Upper lobe of left lung (tissue), 4 donors: Measurements from ENCODE around the gene MRM3.

ENCODE experiments used
- EP300 ChIP-seq, 4 donors: sonication (generic); formaldehyde crosslinking; IDR thresholded peaks; one replicate each; pipeline ENCODE4 v1.5.1; 2017; ENCODE audit warnings: antibody characterized with exemption in 4 of 4, control low read depth in 2 of 4
- TF ChIP-seq, protein P1 (sequence below), 6 experiments: fragments of 450-650 bp in 4 of 6; fragments of 200-600 bp in 2 of 6; sonication (generic) in 2 of 6; IDR thresholded peaks; one replicate each; pipeline ENCODE4 v1.5.1; 2016 to 2019; ENCODE audit warnings: antibody characterized with exemption in 6 of 6

- TF ChIP-seq, protein P1, sequence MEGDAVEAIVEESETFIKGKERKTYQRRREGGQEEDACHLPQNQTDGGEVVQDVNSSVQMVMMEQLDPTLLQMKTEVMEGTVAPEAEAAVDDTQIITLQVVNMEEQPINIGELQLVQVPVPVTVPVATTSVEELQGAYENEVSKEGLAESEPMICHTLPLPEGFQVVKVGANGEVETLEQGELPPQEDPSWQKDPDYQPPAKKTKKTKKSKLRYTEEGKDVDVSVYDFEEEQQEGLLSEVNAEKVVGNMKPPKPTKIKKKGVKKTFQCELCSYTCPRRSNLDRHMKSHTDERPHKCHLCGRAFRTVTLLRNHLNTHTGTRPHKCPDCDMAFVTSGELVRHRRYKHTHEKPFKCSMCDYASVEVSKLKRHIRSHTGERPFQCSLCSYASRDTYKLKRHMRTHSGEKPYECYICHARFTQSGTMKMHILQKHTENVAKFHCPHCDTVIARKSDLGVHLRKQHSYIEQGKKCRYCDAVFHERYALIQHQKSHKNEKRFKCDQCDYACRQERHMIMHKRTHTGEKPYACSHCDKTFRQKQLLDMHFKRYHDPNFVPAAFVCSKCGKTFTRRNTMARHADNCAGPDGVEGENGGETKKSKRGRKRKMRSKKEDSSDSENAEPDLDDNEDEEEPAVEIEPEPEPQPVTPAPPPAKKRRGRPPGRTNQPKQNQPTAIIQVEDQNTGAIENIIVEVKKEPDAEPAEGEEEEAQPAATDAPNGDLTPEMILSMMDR (IDR thresholded peaks at IDR 0.05) = no peak
- no peak for TF ChIP-seq EP300 (IDR thresholded peaks at IDR 0.05)
Observed at GRCh38 chr17:802901-803881, 21.0 kb downstream of the MRM3 start.
